Activated CD4-positive, alpha-beta T cell treated with anti-CD3 and anti-CD28 coated beads for 36 hours (primary cell): ENCODE measurements around the gene PDGFRA. TPM values are rescaled to one million over a fixed set of nuclear protein-coding genes. Genes with fewer than 3 reads are reported as not detected.
"Not testable (repeated sequence)": the region's sequence is repeated elsewhere in the genome, so short reads cannot be mapped to it uniquely, and the experiment has no call there.

Experiments used
- ATAC-seq: fragments of 200-7000 bp; cut with Tn5 transposase; one replicate; pipeline ENCODE4 v1.10.0; 2021; ENCODE audit warnings: mild to moderate bottlenecking, moderate library complexity
- CTCF ChIA-PET: fragments of 350-600 bp; sonication (Branson Sonifier 250); formaldehyde crosslinking; loops from one replicate; lab custom pipeline; 2021; ENCODE audit warnings: antibody characterized with exemption; lab: Charles Lee
- POLR2A ChIA-PET: fragments of 350-600 bp; sonication (Branson Sonifier 250); formaldehyde crosslinking; loops from one replicate; lab custom pipeline; 2021; ENCODE audit warnings: antibody characterized with exemption, inconsistent platforms; lab: Charles Lee
- DNase-seq: peaks from one replicate; pipeline ENCODE4 v3.0.0-alpha.2; 2020
- H3K27ac Mint-ChIP-seq: one replicate; pipeline ENCODE4 v1.8.0; 2021; ENCODE audit warnings: mixed read lengths
- H3K27me3 Mint-ChIP-seq: one replicate; pipeline ENCODE4 v1.8.0; 2021; ENCODE audit warnings: mixed read lengths
- H3K36me3 Mint-ChIP-seq: one replicate; pipeline ENCODE4 v1.8.0; 2021; ENCODE audit warnings: low read depth, mixed read lengths
- H3K4me1 Mint-ChIP-seq: one replicate; pipeline ENCODE4 v1.8.0; 2021; ENCODE audit warnings: mixed read lengths
- H3K4me3 Mint-ChIP-seq: one replicate; pipeline ENCODE4 v1.8.0; 2021; ENCODE audit warnings: mild to moderate bottlenecking, moderate library complexity, mixed read lengths
- H3K9me3 Mint-ChIP-seq: one replicate; pipeline ENCODE4 v1.8.0; 2021; ENCODE audit warnings: low read depth, mixed read lengths
- intact Hi-C, 2 experiments: fragments of 100-400 bp; cut with DNase I in 1 of 2; cut with micrococcal nuclease in 1 of 2; formaldehyde crosslinking; loops; one replicate each; pipeline versions ENCODE4 v1.14.2 to v1.15.1; 2022 to 2024; cut with DNase I, micrococcal nuclease
- total RNA-seq, 2 experiments: library from RNA; stranded (reverse); gene quantifications; one replicate each; pipeline ENCODE4 v1.2.3, GENCODE V29; 2021

The PDGFRA gene
- total RNA-seq, 2 experiments from 2014 or later: not detected

DNA sequence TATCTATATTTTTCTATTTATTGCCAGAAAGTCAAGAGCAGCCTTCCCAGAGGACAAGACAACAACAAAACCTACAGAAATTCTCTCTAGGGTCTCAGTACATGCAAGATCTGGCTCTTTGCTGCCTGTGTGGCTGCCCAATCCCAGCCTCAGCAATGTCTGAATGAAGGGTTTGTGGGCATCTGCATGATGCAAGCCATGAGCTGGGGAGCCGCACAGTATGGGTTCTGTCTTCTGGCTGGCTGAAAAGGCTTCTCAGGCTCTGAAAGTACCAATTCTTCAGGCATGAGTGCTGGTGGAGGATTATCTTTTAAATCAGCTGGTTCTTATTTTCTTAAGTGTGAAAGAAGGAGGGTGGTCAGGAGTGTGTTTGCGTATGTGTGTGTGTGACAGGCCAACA, 104.6 kb downstream of the PDGFRA start:
- DNase-seq: no peak
- H3K36me3 Mint-ChIP-seq: no peaks in the 10 kb centered on the region
- ChIA-PET CTCF (no interaction called here), POLR2A (no interaction called here)
- H3K27me3 Mint-ChIP-seq: peaks cover 5% of the 10 kb centered on the region
- intact Hi-C loops: no loop called here
- H3K27ac Mint-ChIP-seq: no peak overlapping the region
- H3K9me3 Mint-ChIP-seq: no peaks in the 10 kb centered on the region
- no peaks in the 10 kb centered on the region for H3K4me1 Mint-ChIP-seq
- no peak overlapping the region for H3K4me3 Mint-ChIP-seq
- no peak for ATAC-seq

DNA sequence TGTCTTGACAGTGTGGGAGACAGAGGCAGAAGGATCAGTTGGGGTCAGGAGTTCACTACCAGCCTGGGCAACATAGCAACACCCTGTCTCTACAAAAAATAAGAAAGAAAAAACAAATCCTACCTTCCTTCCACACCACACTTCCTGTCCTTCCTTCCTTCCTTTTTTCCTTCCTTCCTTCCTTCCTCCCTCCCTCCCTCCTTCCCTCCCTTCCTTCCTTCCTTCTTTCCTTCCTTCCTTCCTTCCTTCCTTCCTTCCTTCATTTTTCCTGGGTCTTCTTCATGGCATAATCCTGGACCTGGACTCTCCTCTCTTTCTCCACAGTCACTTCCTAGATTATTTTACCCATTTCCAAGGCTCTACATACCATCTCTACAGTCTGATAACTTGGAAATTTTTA, 105.7 kb downstream of the PDGFRA start:
- POLR2A ChIA-PET, H3K36me3 Mint-ChIP-seq, H3K4me3 Mint-ChIP-seq, H3K27me3 Mint-ChIP-seq, ATAC-seq, DNase-seq, H3K27ac Mint-ChIP-seq, H3K4me1 Mint-ChIP-seq, CTCF ChIA-PET, intact Hi-C loops, H3K9me3 Mint-ChIP-seq: not testable (repeated sequence)

DNA sequence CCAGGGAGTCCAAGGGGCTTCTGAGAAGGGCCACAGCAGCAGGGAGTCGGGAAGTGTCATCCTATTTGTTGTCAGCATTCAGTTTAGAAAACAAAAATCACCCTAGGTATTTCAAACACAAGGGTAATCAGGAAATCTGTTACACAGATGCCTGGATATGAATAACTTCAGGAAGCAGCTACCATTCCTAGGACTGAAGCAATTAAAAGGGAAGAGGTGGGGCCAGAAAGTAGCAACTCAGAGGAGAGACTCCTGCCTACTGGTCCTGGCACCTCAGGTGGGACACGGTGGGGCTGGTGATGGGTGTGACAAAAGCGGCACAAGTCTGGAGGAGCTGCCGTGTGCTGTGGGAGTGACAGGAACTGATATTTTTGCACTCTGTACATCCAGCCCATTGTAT, 107.9 kb downstream of the PDGFRA start:
- Mint-ChIP-seq H3K9me3 (no peaks in the 10 kb centered on the region), H3K4me1 (no peaks in the 10 kb centered on the region), H3K27ac (no peak overlapping the region), H3K27me3 (peaks cover 5% of the 10 kb centered on the region), H3K36me3 (no peaks in the 10 kb centered on the region), H3K4me3 (no peak overlapping the region)
- no peak for DNase-seq
- no peak for ATAC-seq
- intact Hi-C loops: no loop called here
- ChIA-PET POLR2A (no interaction called here), CTCF (interaction anchor here (0.5 to 0.6 kb wide), 2 partner anchors 433 to 591 kb away, joined by 3 read pairs; no protein-coding TSS in a partner anchor)

DNA sequence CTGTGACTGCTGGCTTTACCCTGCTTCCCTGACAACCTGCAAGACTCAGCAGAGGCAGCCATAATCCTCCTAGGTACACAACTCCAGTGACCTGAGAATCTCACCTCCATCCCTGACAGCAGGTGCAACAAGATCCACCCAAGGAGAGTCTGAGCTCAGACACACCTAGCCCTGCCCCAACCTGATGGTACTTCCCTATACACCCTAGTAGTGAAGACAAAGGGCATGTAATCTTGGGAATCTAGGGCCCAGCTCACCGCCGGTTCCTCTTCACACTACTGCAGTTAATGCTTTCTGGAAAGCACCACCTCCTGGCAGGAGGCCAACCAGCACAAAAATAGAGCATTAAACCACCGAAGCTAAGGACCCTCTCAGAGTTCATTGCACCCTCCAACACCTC, 113.0 kb downstream of the PDGFRA start:
- intact Hi-C loops, CTCF ChIA-PET: not testable (repeated sequence)

More for the DNA sequence above, 113.0 kb downstream of the PDGFRA start:
- H3K9me3 Mint-ChIP-seq, POLR2A ChIA-PET, H3K27me3 Mint-ChIP-seq, H3K27ac Mint-ChIP-seq, DNase-seq, H3K4me1 Mint-ChIP-seq, ATAC-seq, H3K36me3 Mint-ChIP-seq, H3K4me3 Mint-ChIP-seq: not testable (repeated sequence)

Other genes starting within 250 kb of the PDGFRA start
- 10 to 100 TPM; 14.7 to 17.7 TPM for gene CHIC2, start 164.7 kb upstream of the PDGFRA start, total RNA-seq
- gene GSX2, start 129.1 kb upstream of the PDGFRA start, total RNA-seq: not detected